Inflammatory macrophage (primary cell): ENCODE data around the gene SORBS1.

Experiments
- DNase-seq, 2 donors: peaks; one replicate each; pipeline ENCODE4 v3.0.0-alpha.2; 2020 to 2022

Gene SORBS1

DNA sequence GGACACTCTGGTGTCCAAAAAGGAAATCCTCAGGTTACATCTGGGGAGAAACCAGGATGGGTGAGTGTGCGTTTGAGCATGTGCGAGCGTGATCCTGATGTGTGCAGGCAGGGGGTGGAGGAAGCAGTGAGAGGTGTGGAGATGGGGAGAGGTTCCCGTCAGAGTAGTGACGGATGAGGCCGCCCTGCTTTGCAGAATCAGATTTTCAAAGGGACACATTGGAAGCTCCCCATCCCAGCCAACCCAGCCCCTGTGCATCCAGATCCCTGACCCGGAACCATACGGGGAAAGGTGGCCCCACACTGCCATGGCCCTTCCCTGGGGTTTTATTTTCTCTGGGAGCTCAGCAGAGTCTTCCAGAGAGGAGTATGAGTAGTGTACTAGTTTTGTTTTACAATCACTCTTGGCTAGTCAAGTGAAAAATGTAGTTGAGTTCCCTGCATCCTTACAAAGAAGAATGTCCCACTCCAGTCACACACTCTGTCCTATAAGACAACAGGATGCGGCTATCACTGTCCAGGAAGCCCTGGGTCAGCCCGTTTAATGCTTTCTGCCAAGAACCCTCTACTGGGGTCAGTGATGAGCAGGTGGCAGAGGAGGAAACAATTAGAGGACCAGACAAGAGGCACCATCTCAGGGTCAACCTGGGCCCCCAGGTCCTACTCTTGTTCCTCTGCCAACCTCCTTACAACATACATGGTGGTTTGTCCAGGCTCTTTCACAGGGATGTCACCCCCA lies 223.6 kb downstream of the SORBS1 start:
- DNase-seq = no peak

DNA sequence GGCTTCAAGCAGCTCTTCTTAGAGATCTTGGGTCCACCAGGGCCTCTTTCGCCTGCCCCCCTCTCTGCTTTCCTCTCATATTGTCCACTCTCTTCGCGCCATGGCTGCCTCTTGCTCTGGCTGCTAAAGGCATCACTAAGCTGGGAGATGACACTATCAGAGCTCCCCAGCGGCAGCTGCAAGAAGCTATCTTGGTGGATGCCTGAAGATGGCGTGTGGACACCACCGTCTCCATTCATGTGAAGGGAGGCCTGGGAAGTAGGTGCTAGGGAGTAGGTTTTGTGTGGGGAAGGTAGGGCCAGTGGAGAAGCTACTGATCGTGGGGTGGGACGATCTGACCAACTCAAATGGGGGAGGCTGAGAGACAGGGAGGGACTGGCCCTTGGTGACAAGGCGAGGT lies 224.5 kb downstream of the SORBS1 start:
- no peak for DNase-seq

DNA sequence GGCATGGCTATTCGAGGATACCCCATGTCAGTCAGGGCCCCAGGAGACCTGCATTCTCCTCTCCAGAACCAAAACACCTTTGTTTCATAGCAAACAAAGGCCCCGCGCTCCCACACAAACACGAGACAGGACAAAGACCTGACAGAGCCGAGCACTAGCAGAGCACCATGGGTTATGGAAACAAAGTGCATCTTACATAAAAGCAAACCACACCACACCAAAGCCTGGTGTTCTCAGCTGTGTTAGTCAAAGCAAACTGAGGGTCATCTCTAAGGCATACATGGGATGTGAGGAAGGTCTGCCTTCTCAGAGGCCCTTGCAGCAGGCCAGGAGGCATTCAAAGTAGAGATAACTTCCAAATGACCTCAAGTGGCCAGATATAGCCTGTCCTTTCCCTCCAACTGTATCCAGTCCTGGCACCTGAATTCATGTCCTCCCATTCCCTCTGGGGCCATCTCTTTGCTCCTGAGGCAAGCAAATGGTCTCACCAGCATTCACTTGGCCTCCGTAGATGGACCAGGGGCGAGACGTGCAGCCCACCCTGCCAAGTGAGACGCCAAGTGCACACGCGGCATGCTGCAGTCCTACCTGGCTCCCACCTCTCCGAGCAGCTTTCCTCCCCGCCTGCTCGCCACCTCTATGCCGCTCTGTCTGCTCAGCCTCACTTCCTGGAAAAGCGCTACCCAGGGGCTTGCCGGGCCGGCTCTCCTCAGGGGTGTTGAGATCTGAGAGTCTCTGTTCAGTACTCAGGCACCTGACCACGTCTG lies 225.1 kb downstream of the SORBS1 start:
- DNase-seq = no peak

DNA sequence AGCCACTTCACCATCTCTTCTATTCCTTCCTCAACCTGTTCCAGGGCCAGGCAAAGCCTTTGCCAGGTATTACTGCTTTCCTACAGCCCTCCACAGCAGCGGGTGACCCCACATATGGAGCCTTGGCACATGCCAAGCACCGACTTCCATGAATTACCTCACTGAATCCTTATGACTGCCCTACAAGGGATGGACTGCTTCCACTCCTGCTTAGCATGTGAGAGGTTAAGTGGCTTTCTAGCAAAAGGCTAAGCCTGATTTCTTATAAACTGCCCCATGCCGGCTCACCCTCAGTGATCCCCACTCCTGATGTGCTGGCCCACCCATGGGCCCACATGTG lies 226.4 kb downstream of the SORBS1 start:
- DNase-seq = no peak

DNA sequence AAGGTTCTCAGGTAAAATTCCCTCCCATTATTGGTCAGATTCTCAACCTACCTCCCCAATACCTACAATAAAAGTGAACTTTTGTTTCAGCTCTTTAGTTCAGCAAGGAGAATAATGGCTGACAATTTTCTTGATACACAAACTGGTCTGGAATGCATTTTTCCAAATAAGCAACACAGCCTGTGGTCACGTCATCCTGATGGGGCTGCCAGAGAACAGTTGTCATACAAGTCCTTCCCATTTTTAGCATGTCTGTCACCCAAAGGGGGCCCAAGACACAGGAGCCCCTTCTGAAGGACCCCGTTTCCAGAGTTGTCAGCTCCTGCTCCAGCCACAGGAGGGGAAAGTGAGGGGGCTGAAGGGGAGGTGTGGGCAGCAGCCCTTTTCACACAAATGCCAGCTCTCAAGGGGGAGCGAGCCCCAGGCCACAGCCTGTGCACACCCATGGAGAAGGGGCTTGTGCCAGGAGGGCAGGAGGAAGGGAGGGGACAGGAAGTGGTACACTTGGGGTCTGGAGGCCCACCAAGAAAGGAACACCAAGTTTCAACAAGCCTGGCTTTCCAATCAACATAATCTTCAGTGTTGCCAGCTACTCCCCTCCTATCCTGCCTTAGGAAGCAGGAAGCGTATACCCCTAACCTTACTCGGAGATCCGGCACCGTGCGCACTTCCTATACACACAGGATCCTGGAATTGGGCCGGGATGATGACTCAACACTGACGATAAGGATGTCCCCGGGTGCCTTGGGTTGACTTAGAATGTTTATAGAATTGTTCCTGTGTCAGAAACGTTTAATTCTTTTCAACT lies 227.0 kb downstream of the SORBS1 start:
- no peak for DNase-seq

DNA sequence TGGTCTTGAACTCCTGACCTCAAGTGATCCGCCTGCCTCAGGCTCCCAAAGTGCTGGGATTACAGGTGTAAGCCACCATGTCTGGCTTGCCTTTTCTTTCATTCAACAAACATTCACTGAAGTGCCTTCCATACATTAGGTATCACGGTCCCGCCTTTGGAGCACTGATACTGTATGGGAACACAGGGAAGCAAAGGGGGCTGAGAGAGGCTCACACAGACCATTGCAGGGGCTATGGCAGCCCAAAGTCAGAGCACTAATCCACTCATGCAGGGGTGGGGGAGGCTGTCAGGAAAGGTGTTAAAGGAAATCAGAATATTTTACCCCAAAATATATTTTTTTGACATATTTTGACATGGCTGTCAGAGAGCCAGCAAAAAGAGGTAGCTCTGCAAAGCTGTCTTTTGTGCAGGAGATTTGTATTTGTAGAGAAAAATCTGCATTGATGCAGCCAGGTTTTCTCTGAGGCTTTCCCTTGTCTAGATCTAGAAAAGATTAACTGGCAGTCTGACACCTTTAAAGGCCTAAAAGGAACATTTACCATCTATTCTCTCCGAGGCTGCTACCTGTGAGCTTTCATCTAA lies 228.4 kb downstream of the SORBS1 start:
- DNase-seq = no peak

DNA sequence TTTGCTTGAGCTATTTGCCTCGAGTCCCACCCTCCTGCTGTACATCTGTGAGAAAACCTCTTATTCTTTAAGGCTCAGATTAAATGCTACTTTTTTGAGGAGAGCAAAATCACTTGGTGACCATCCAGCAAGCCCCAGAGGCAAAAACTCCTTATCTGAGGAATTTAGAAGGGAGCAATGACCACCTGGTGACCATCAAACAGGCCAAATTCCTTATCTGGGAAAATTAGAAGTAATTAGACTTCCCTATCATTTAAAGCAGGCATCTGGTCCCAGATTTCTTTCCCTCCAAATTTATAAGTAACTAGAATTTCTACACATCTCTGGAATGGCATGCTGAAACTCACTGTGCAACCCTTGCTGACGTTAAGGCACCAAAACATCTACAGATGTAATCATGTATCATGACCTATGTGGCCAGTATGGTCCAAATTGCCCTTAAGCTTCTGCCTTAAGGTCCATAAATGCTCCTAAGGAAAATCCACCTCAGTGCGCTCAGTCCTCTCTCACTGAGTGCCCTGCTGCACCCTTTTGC lies 229.5 kb downstream of the SORBS1 start:
- no peak for DNase-seq

DNA sequence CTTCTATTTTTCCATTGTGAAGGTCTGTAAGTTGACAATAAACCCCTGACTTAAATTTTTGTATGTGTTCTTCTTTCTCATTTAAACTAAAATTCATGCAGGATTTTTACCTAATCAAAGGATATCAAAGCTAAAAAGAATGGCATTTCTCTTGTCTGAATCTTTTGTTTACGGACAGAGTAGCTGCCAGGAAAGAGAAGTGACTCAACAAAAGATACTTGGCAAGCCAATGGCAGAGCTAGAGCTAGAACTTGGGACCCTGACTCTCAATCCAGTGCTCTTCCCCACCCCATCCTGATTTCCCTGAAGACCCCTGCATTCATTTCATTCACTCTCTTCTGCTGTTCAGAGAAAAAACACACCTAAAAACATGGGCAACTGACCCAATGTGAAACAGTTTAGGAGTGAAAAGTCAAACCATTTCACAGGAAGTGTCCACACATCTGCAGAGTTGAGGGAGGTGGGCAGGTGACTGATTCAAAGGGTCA lies 230.2 kb downstream of the SORBS1 start:
- no peak for DNase-seq

DNA sequence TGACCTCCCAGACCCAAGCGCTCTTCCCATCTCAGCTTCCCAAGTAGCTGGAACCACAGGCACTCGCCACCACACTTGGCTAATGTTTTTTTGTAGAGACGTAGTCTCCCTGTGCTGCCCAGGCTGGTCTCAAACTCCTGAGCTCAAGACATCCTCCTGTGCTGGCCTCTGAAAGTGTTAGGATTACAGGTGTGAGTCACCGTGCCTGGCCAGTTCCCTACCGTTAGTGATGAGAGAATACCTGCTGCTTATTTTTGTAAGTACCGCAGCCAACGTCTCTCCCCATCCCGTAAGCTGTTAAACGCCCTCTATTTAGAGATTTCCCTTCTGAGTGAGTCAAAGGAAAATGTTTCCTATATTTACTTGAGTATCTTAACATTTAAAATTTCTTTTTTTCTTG lies 231.9 kb downstream of the SORBS1 start:
- no peak for DNase-seq

DNA sequence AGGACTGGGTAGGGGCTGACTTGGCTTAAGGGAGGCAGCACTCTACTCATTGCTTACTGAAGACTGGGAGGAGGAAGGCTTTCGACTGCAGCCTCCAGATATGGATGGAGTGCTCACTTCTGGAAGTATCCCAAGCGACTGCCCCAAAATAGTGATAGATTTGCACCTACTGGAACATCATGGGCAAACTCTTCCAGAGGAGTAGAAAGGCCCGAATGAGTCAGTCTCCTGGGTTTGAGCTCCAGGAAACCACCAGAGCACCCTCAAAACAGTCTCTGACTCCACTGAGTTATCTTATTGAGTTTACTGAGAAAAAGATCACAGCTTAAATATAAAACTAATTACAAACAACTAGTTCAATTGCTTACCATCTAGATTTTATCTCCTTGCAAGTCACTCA lies 233.2 kb downstream of the SORBS1 start:
- no peak for DNase-seq

DNA sequence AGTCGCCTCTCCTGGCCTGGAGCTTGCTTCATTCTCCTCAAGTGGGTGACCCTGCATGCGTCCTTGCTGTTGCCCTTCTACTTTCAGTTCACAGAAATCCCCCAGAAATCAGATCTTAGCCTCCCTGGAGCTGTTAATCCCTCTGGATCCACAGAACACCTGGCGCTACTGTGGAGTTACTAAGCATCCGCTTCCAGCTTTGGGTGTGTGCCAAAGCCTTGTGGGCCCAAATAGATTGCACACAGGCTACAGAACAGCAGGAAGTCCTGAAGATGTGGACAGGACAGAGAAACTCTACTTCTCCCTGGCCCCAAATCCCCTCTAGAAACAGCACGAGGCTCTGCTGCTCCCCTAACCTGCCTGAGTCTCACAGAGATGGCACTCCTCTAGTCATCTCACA lies 233.8 kb downstream of the SORBS1 start:
- DNase-seq = no peak

DNA sequence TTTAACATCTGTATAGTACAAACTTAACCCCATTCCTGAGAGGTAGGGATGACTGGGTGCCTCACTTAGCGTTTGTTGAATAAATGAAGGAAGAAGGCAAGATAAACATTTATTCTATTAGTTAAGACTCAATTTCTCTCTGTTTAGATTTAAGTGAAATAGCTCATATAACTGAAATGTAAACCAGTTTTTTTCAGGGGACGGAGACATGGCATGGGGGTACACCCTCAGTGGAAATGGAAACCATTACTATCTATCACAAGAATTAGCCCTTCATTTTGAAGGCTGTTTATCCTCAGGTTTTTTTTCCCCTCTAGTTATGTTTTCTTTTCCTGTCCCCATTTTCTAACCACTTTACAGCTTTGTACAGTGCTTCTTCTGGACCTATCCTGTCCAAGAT lies 234.8 kb downstream of the SORBS1 start:
- no peak for DNase-seq

DNA sequence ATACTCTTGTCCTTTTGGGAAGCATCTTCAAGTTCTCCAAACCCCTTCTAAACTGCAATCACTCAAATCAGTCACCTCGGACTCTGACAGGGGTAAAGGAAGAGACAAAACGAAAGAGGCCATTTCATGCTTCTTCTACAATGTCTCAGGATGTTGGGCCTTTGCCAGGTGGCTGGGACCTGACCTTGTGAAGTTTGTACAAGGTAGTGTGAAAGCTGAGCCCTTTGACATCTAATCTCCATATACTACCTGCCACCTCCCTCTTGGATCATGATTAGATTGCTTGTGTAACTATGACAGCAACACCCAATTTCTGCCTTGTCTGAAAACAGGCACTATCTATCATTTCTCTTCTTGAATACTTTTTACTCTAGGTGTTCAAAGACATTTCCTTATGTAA lies 235.3 kb downstream of the SORBS1 start:
- DNase-seq = no peak

DNA sequence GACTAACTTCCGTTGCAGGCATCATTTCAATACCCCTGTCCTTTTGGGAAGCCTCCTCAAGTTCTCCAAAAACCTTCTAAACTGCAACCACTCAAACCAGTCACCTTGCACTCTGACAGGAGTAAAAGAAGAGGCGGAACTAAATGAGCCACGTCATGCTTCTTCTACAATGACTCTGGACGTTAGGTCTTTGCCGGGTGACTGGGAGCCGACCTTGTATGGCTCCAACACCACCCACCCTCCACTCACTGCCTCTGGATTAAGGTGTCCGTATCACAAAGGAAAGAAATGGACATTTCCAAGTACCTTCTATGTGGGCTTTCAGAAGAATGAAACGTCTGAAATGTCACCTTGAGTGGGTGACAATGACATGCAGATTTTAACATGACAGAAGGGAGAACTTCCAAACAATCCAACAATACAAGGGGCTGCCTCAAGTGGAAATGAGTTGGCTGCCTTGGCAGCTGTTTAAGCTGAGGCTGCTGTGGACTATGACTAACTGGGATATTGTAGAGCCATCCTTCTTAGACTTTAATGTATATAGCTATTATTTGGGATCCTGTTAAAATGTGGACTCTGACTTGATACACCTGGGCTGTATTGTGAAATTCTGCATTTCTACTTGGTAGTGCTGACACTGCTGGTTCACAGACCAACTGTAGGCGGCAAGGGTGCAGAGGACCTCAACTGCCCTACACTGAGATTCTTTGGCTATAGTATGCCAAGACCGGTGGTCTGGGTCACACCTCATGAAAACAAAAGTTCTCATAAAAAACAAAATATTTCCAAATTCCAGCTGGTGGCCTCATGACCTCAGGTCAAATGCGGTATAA lies 236.5 kb downstream of the SORBS1 start:
- no peak for DNase-seq

DNA sequence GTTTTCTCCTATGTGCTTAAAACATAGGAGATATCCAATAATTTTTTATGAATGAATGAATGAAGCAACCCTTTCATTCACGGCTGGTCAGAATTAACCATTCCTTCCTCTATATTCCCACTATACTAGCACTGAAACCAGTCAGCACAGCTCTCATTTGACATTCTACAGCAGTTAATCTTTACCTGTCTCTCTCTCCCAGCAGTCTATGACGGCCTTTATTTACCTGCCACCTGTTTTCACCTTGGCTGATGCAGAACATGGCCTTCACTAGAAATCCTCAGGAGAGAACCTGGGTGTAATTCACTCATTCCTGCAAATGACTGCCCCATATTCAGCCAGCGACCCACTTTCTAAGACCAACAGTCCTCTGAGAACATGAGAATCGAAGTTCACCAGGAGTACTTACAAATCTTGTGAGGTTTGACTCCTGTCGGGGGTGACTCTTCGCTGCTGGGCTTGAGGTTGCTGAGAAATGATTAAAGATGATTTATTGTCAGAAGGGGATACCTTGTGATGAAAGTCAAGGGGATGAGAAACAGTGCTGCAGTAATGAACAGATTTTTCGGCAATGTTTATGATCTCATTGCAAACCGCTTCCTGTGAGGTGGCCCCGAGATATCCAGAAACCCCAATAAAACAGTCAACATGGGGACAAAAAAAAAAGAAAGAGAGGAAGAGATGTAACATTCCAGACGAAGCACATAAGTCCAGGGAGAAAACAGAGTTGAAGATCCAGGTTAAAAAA lies 239.4 kb downstream of the SORBS1 start:
- no peak for DNase-seq

DNA sequence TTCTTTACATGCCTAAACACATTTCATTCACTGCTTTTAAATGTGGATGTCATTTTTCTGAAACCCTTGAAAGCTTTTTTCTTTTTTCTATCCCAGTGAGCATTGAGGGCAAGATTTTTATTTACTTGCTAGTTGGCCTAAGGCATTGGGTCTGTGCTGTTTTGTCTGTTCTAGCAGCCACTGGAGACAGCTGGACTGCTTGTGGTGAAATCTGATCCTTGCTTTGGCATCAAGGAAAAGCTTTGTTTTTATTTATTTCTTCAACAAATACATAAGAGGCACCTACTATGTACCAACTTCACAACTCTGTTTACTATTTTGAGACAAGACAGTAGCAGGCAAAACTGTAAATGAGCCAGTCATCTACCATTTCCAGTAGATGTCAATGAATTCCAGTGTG lies 241.9 kb downstream of the SORBS1 start:
- no peak for DNase-seq

DNA sequence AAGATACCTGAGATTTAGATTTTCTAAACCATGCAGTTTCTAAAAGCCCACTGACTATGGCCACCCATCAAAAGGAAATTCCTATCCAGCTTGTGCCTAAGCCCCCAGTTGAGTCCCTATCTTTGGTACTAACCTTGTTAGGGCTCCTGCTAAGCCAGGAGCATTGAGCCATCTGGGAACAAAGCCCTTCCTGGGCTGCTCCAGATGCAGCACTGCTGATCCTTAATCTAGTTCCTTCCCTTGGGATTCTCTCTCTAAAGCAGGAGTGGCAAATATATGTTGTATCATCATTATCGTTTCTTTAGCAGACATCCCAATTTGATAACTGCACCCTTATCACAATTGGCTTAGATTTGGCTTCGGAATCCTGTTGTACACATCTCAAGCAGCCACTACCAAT lies 245.7 kb downstream of the SORBS1 start:
- no peak for DNase-seq

DNA sequence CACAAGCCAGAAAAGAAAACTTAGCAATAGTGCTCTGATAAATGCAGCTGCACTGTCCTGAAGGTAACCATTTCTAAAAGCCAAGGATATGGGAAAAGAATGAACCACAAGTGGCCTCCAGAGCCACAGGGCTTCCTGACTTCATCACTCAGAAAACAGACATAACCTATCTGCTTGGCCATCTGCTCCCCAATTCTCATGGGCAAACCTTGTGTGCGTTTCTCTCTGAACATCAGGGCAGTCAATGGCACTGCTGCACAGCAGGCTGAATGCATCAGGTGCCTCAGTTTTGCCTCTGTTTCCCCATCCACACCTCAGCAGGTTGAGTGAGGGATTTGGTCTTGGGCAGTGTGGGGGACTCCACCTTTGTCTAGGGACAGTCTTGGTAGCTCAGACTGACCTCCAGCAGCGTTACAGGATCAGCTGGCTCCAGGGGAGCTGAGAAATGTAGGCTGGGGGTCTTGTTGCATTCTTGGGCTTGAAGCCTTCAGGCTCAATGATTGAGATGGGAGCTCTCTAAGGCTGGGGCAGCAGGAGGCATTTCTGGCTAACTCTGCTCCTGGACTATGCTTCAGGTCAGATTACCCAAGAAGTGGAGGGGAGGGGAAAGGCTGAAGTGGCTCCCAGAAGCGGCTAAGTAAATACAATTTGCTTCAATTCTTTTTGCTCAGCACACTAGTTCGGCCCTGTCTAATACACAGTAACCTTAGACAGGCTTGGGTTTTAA lies 246.8 kb downstream of the SORBS1 start:
- DNase-seq = no peak

DNA sequence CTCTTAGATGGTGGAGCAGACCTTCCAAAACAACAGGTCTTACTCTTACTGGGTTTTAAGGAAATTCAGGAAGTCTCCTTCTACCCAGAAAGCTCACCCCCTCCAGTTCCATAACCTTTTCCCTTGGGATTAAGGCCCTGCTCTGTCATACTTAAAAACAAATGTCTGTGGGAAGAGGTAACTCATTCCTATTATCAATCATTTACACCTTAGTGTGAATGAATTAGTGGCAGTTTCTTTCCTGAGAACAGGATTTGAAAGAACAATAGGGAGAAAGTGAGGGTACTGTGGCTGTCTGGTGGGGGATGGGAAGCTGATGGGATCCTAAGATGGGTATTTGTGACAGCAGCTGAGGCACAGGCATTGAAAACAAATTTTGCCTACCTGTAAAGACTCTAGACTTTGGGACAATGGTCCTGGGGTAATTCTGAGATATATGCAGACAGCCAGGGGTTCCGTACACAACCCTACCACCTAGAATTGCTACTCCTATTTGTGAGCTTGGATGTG lies 248.1 kb downstream of the SORBS1 start:
- DNase-seq = no peak

DNA sequence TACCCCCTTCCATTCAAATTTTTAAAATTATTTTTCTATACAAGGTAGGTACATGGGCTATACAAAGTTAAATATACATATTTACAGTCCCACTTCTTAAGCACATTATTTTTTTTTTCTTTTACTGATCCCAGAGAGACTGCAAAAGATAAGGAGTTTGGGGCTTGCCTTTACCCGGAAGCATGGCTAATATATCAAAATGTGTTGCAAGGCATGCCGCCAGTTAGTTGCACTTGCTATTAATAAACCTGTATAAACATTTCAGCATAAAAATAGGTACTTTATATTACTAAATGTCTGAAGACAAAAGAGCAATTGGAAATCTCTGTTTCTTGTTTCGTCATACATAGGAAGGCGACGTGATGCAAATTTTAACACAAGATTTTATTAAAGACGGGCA lies 248.9 kb downstream of the SORBS1 start:
- DNase-seq = no peak
